Epithelial cell of esophagus (primary cell): ENCODE data around the gene TRIO.
A peak's percentile ranks its signal among the peaks of the same experiment; 100 is the strongest.

Experiments used
- DNase-seq: peaks from one replicate; pipeline ENCODE4 v3.0.0; 2010; ENCODE audit warnings: low read depth
- H3K4me3 ChIP-seq: 2 replicates; pipeline ENCODE4 v1.5.1; 2011; ENCODE audit warnings: mild to moderate bottlenecking, low read length, control low read depth
- TF ChIP-seq, protein P1 (sequence below): IDR thresholded peaks from 2 replicates; pipeline ENCODE4 v1.5.1; 2011; ENCODE audit warnings: low read depth, mild to moderate bottlenecking, low read length, control low read depth, inconsistent platforms; ENCODE audit not compliant: insufficient read depth; ENCODE audit errors: missing control alignments

The TRIO gene

DNA sequence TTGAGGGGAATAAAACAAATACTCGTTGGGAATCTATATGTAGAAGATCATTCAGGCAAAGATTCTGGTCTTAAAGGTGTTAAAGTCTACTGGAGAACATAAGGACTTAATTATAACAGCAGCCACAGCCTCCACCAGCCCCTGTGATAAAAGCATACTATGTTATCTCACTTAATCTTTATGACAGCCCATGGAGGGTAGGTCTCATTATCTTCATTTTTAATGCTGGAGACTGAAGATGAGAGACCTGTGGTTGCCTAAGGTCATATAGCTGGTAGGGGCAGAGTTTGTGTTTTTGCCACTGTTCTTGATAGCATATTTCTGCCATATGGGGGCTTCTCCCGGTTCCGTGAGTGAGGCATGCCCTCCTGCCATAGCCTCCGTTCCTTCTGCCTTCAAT lies 88.7 kb downstream of the TRIO start:
- TF ChIP-seq, protein P1, sequence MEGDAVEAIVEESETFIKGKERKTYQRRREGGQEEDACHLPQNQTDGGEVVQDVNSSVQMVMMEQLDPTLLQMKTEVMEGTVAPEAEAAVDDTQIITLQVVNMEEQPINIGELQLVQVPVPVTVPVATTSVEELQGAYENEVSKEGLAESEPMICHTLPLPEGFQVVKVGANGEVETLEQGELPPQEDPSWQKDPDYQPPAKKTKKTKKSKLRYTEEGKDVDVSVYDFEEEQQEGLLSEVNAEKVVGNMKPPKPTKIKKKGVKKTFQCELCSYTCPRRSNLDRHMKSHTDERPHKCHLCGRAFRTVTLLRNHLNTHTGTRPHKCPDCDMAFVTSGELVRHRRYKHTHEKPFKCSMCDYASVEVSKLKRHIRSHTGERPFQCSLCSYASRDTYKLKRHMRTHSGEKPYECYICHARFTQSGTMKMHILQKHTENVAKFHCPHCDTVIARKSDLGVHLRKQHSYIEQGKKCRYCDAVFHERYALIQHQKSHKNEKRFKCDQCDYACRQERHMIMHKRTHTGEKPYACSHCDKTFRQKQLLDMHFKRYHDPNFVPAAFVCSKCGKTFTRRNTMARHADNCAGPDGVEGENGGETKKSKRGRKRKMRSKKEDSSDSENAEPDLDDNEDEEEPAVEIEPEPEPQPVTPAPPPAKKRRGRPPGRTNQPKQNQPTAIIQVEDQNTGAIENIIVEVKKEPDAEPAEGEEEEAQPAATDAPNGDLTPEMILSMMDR, result no peak
- H3K4me3 ChIP-seq, result no peak overlapping the region
- DNase-seq, result no peak

DNA sequence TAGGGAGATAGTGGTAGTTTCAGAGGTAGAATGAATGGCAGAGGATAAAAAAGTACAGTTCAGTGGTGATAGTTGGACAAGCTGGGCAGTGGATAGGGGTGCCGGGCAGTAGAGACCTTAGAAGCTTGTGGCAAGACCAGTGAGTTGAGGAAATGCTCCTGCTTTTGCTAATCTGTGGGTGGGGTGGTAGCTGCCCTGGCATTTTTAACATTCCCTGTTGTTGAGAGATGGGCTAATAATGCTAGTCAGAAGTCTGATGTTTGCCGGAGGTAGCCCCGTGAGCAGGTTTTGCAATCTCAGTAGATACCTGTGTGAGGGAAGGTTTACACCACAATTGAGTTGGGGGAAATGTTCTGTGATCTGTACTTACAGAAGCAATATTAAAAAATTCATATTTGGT lies 91.1 kb downstream of the TRIO start:
- TF ChIP-seq, protein P1, result no peak
- no peak overlapping the region for H3K4me3 ChIP-seq
- peak; percentile 85 for DNase-seq

DNA sequence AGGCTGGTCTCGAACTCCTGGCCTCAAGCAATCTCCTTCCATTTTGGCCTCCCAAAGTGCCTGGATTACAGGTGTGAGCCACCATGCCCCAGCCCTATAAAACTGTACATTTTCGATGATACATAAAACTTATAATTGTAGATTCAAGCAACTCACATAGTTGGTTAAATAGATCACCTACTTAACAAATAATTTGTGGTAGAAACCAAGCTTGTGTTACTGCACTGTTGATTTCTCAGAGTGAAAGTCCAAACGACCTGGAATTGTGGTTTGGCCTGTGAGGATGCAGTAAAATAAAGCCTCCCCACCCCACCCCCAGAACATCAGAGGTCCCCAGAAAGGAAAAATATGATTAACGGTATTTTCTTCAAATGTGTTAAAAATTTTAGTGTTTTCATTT lies 92.7 kb downstream of the TRIO start:
- no peak for DNase-seq
- no peak overlapping the region for H3K4me3 ChIP-seq
- TF ChIP-seq, protein P1, result no peak

DNA sequence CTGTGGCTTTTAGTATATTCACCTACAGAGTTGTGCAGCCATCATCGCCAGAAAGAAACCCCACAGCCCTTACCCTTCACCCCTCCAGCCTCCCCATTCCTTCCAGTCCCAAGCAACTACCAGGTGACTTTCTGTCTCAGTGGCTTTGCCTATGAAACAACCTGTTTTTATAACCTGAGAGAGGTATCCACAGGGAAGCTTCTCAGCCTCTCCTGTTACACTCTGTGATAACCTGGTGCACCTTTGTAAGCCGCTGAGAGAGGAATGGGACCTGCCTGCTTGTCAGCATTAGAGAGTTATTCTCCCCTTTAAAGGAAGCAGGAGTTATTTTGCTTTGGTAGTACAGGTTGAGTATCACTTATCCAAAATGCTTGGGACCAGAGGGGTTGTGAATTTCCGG lies 93.6 kb downstream of the TRIO start:
- no peak overlapping the region for H3K4me3 ChIP-seq
- DNase-seq, result no peak
- TF ChIP-seq, protein P1, result no peak

DNA sequence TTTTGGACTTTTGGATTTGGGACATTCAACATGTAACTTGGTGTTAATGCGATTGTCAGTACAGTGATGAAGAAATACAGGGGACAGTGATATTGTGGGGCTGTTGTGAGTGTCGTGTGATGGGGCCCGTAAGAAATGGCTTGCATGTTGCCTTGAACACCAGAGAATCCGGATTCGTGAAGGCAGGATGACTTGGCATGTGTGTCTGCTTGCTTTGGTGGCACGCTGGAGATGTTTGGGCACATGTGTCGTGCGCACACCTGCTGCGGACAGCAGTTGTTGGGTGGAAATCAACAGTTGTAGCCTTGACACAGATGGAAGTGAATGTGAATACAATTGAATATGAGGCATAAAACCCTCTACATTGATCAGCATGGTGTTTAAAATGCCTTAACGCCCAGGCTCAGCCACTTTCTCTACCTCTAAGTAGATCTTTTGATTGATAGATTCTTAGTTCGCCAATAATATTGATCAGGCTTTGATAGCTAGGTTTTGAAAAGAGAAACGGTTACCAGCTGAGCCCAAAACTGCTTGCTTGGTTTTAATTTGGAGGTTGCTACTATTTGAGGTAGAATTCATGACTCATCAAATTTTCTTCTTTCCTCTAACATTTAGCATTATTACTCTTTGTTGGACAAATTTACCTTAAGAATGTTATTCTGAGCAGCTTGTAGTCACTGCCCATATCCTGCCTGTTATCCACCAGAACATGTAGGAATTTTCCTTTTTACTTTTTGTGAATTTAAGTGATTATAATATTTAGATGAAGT lies 94.4 kb downstream of the TRIO start:
- TF ChIP-seq, protein P1, result no peak
- no peak for DNase-seq
- no peak overlapping the region for H3K4me3 ChIP-seq

DNA sequence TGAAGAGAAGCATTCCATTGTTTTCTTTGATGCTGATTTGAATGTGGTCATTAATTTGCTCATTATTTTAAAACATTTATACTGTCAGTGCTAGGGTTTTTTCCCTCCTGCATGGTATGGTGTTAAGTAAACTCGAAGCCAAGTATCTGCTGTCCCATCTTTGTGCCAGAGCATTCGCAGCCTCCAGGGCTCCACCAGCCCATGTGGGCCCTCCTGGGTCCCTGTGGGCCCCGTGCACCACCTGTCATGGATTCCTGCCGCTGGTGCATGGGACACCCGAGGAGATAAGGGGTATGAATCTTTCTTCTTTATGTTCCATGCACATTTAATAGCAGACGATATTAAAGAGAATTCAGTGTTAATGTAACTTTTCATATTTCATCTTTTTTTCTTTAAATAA lies 95.1 kb downstream of the TRIO start:
- H3K4me3 ChIP-seq, result no peak overlapping the region
- no peak for DNase-seq
- TF ChIP-seq, protein P1, result no peak

DNA sequence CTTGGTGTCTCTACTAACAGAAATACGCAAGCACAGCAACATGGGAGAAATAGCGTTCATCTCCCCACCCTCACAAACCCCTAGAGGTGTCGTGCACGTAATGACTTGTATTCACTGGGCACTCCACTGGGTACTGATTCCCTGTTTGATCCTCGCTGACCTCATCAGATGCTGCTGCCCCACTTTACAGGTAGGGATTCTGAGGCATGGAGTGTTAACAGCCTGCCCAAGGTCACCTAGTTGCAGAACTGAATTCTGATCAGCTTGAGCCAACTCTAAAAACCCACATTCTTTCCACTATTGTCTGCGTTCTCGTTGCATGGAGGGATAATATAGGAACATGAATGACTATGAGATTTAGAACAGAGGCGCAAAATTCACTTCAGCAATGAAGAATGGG lies 96.3 kb downstream of the TRIO start:
- no peak overlapping the region for H3K4me3 ChIP-seq
- no peak for DNase-seq
- TF ChIP-seq, protein P1, result no peak
